HG03095 (cell line): ENCODE data around the gene ARID5B.
A peak's percentile ranks its signal among the peaks of the same experiment; 100 is the strongest.

Experiments used
- ATAC-seq: cut with Tn5 transposase; IDR thresholded peaks from one replicate; pipeline ENCODE4 v1.9.1; 2021; ENCODE audit warnings: moderate library complexity; ENCODE audit not compliant: unreplicated experiment

The ARID5B gene

DNA sequence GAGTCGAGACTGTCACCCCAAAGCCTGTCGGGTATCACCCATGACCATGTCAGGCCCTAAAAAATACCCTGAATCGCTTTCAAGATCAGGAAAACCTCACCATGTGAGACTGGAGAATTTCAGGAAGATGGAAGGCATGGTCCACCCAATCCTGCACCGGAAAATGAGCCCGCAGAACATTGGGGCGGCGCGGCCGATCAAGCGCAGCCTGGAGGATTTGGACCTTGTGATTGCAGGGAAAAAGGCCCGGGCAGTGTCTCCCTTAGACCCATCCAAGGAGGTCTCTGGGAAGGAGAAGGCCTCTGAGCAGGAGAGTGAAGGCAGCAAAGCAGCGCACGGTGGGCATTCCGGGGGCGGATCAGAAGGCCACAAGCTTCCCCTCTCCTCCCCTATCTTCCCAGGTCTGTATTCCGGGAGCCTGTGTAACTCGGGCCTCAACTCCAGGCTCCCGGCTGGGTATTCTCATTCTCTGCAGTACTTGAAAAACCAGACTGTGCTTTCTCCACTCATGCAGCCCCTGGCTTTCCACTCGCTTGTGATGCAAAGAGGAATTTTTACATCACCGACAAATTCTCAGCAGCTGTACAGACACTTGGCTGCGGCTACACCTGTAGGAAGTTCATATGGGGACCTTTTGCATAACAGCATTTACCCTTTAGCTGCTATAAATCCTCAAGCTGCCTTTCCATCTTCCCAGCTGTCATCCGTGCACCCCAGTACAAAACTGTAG, 191.0 kb downstream of the ARID5B start:
- ATAC-seq = no peak

DNA sequence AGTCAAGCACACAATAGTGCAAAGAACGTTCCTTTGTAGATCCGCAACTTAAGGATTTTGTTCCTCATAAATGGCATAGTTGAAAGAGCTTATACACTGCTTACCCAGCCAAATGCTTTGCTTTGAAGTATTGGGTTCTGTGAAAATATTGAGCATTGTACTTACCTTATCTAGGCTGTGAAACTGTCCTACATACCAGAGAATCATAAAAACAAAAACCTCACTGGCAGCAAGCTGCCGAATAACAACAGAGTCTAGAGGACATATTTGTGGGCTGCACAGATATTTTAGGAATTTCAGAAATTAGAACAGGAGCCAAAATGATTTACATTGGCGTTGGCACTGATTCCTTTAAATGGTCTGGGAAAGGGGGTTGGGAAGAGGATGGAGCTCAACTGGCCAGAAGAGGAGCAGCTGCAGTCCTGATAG, 192.4 kb downstream of the ARID5B start:
- no peak for ATAC-seq

DNA sequence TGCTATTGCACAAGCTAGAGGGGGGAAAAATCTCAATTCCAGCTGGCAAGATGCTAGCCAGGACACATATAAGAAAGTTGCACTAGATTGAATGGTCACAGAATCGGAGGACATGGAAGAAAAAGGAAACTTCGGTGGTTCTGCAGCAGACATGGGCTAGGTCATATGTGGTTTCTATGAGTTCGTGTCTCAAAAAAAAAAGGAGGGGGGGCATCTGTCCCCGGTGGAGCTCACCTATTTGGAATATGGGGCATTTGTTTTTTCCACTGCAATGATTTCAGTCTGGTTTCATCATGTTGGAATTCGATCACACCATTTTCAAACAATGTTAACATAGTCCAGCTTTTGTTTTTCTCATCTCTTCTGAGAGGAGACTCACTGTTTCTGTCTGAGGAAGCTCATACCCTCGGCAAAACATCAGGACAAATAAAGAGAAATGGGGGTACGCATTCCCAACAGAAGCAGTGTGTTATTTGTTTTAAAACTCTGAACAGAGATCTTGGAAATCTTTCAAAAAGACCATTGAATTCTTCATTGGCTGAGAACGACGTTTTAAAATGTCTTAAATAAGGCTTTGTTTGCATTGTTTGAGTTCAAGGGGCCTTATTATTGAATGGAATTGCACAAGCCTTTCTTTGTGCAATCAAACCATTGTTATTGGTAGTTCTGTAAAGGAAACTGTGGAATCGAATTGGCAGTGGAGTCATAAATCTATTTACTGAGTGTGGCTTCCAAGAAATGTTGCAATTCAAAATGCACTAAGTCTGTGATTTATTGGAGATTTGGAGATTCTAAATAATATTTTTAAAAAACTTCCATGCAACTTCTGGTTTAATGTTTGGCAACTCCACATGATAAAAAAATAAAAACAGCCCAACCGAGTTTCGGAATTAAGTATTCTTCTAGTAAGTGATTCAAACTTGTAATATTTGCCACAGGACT, 194.0 kb downstream of the ARID5B start:
- no peak for ATAC-seq

DNA sequence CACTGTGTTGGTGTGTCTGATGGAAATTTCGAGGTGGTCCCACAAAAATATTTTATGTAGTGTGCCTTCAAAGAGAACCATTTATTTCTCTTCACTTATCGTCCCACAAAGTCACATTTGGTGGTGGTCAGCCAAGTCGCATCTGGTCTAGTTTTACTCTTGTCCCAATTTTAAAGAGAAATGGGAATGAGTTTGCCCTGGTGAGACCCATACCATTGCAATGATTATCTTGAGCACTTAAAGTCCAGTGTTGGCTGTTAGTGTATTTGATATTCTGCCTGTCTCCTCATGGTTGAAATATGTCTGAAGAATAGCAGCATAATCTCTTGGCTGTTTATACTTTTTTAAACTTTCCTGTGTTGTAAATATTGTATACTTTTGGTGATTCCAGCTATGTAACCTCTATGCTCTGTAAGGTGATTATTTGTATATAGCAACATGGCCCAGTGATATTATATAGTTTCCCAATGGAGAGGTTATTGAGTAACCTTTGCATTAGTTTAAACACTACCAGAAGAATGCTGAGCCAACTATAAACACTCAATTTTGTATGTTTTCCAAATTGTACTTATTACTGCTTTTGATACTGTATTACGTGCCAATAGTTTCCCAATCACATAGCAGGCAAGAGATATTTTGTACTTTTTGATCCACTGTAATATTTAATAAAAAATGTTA, 194.9 kb downstream of the ARID5B start:
- no peak for ATAC-seq

DNA sequence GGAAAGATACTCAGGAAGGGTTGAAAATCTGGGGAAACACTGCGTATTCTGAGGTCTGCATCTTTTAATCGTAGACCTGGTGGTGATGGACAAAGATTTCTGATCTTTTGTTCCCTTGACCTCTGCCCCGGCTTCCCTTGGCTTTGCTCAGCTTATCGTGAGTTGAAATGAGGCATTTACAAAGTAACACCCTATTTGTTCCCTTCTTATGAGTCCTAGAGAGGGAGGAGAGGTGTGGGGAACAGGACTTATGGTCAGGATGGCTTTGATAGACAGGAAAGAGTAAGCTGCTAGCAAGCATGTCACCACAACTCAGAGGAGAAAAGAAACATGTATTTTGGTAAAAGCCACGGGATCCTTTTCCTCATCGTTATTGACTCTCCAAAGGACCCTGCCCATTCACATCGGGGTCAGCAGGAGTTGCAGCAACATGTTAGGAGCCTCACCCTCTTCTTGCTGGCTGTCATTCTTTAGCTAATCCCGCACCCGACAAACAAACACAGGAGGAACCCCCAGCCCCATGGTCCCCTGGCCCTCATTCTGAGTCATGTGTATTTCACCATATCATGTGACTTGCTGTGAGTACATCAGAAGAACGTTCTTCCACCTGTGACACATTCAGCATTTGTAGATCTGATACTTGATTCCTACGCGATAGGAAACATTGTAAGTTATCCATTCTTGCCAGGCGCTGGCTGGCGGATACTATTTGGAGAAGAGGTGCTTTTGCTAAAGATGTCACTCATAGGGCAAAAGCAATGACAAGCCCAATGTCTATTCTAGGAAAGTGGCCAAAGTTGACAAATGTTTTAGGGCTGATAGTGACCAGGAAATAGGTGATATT, 197.0 kb downstream of the ARID5B start:
- ATAC-seq = no peak

DNA sequence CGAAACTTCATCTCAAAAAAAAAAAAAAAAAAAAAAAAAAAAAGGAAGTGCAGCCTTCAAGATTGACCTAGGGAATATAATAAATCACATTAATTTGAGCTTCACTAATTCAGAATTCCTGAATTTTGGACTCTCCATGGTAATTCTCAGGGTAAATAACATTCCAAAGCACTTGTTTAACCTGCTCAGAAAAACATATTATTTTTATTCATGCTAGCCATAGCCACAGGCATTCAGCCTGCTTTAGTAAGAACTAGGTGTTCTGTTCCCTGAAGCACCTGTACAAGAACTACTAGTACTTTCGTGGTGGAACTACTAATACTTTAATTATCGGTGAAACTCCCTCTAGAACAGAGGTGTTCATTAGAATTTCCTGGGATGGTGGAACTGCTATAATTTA, 197.8 kb downstream of the ARID5B start:
- ATAC-seq = no peak

DNA sequence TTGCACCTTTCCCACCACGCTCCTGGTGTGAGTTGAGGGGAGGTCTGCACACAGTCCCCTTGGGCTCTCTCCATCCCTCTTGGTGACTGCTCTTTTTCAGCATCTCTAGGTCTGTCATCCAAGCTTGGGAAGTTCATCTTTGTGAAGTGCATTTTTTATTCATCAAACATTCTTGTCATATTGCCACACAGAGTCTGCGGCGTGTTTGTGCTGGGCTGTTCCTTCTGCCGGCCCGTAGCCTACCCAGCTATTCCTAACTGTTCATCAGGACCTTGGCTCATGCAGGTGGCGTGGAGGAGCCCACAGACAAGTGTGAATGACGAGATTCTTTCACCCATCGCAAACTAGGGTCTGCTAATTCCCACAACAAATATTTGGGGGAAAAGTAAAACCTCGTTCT, 202.4 kb downstream of the ARID5B start:
- ATAC-seq = no peak

DNA sequence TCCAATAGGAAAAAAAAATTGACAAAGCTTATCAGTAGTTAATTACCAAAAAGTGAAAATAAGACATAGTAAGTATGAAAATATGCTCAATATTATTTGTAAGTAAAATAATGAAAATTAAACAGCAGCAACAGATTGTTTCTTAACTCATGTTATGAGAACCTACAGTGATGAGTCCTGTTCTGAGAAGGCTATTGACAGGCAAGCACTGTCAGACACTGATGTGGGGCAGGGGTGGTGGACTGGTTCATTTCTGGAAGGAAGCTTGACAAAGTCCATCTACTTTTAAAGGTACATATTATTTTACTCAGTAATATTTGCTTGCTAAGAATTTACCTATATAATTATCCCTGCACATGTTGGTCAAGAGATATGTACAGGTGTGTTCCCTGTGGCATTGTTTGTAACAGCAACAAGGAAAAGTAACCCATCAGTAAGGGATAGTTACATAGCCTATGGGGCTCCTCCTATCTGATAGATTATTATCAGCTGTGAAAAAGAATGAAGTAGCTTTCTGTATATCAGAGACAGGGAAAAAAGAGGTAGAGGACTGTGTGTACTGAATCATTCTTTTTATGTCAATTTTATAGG, 205.5 kb downstream of the ARID5B start:
- no peak for ATAC-seq

DNA sequence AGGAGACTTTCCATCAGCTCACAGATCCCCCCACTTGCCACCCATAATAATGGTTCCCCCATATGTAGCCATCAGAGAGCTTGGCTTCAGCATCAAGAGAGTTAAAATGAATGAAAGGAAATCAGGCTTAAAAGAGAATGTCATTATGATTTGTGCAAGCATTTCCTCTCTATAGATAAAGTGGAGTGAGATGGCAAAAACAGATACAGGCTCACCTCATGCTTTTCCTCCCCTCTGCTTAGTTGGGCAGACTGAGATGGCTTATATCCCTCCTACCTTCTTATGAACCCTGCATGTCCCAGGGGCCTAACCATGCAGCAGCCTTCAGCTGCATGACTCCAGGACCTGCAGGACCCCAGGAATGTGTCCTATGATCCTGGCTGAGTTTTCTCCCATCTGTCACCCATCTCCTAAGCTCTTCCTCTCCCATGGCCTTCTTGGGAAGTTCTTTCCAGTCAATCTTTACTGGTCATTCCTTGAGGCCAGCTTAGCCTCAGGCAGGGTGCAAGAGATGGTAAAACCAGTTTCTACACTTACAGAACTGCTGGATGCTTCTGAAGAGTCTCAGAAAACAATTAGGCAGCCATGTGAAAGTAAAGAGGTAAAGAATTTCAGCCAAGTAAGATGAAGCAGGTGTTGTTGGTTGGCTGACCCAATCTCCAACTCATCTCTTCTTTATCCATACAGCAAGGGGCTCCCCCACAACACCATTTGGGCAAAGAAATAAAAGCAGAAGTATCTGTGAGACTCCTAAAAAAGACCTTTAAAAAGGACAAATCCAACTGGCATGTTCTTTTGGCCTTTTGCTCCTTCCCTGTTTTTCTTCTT, 207.5 kb downstream of the ARID5B start:
- no peak for ATAC-seq

DNA sequence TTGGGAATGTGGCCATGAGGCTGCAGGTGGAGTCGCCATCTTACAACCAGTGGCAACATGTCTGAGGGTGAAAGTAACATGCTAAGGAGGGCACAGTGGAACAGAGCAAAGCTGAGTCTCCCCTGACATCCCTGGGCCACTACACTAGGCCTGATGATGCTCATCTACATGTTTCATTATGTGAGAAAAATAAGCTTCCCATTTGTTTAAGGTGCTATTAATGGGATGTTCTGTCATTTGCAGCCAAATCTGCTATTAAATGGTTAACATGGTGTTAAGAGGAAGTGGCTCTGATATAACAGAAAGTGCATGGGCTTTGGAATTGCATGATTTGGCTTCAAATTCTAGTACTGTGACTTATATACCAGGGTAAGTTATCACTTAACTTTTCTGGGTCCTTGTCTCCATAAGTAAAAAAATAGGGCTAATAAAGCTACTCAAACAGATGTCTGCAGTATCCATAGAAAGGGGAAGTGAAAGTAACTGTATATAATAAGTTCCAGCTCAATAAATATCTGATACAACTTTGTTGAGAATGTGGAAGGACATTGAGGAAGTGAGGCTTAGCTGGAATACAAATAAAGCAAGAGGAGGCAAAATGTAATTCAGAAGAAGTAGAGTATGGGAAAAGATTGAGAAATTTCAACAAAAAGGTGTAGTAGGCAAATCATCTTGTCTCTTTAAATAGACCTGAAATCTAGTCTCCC, 208.2 kb downstream of the ARID5B start:
- peak; percentile 72 for ATAC-seq

DNA sequence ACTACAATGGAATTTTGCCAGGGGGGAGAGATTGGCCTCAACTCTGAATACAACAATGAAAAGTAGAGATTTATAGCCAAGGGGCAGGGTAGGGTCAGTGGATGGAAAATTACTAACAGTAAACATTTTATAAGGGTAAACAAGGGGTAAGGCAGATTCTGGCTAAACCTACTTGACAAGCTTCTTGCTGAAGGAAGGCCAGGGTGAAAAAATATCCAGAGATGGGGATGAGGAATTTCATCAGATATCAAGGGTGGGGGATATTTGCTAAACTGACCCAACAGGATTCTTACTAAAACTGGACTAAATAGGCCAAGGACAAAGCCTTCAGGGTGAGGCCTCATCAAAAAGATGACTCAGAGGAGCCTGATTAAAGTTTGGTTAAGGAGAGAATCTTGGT, 210.8 kb downstream of the ARID5B start:
- no peak for ATAC-seq

DNA sequence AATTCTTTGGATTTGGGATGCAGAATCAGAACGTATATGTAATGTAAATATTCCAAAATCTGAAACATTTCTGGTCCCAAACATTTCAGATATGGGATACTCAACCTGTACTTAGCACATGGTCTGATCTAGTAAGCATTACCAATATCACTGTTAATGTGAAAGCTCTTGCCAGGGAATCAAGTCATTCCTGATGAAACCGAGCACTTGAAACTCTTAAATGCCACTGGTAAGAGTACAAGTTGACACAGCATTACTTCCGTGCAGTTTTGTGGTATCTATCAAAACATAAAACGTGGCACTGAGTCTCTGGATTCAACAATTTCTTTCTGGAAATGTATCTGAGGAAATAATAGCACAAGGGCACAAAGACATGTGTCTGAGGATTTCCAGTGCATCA, 211.5 kb downstream of the ARID5B start:
- no peak for ATAC-seq

DNA sequence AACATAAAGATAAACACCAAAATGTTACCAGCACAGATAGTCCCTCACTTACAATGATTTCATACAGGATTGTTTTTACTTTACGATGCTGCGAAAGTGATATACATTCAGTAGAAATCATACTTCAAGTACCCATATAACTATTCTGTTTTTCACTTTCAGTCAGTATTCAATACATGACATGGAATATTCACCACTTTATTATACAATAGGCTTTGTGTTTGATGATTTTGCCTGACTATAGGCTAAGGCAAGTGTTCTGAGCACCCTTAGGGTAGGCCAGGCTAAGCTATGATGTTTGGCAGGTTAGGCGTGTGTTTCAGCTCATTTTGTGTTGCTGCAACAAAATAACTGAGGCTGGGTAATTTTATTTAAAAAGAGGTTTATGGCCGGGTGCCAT, 212.2 kb downstream of the ARID5B start:
- ATAC-seq = no peak

DNA sequence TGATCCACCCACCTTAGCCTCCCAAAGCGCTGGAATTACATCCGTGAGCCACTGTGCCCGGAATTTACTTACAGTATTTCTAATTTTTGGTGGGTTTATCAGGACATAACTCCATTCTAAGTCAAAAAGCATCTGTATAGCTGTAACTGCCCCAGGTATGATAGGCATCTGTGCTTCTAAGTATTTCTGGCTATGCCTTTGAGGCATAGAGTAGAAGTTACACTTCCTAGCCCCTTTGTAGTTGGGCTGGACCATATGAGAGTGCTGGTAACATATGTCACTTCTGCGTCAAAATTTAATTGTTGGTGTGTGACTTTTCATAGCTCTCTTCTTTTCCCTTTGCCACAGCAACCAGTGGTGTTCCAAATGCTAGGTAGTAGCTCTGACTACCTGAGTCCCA, 213.8 kb downstream of the ARID5B start:
- ATAC-seq = no peak

DNA sequence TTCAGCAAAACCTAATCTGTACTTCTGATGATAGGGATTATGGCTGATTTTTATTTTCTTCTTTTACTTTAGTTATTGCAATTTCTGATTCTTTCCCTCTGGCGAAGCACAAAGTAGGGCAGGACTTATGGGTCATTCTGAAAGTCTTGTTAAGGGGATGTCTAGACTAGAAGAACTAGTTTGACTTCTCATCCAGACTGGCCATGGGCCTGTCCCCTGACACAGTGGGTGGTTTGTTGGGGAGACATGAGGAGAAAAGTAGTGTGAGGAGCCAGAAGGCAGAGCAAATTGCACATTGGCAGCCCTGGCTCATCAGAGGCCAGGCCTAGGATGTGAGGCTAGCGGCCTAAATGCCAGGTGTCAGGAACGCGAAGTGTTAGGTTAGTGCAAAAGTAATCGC, 214.3 kb downstream of the ARID5B start:
- no peak for ATAC-seq

DNA sequence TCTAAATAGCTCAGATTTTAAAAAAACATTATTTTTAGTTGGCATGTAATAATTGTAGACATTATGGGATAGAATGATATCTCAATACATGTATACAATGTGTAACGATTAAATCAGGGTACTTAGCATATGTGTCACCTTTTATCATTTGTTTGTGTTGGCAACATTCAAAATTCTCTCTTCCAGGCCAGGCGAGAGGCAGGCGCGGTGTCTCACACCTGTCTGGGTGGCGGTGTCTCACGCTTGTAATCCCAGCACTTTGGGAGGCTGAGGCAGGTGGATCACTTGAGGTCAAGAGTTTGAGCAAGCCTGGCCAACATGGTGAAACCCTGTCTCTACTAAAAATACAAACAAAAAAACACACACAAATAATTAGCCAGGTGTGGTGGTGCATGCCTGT, 215.4 kb downstream of the ARID5B start:
- no peak for ATAC-seq

DNA sequence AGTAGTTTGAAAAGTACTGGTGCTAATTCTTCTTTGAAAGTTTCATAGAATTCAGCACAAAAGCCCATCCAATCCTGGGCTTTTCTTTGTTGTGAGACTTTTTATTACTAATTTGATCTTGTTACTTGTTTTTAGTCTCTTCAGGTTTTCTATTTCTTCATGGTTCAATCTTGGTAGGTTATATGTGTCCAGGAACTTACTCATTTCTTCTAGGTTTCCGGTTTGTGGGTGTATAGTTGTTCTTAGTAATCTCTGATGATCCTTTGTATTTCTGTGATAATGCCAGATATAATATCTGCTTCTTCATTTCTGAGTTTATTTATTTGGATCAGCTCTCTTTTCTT, 219.7 kb downstream of the ARID5B start:
- ATAC-seq = no peak

DNA sequence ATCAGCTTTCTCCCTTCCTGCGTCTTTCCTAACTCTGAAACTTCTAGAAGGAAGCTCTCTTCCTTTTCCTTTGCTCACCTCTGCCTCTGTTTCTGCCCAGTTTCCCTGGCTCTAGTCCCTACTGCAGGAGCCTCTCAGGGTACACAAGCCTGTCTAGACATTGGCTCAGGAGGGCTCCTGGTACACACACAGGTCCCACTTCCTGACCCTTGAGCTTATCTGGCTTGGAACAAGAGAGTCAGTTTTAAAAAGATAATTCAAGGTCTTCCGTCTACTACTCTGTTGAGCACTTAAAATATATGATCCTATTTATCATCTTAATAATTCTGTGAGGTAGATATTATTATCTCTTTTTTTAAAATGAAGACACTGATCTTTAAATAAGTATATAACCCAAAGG, 226.5 kb downstream of the ARID5B start:
- no peak for ATAC-seq

DNA sequence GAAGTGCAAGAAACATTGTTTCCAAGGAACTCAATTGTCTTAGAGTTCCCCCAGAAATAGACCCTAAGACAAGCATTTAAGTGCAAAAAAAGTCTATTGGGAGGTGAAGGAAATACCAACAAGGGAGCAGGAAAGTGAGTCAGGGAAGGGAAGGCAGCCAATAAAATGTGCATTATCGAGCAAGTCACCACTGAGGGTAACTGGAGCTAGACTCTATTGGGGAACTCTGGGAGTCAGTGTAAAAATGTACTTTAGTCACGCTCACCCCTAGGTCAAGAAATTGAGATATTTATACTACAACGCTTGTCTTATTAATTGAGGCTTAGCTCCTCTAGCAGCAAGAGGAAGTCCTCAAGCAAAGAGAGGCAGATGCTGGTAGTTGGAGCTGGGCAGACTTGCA, 229.4 kb downstream of the ARID5B start:
- ATAC-seq = no peak
